GM18507 (cell line): ENCODE data around the gene DNAJC13.

Source experiments
- DNase-seq: peaks from one replicate; pipeline ENCODE4 v3.0.0; 2011; ENCODE audit warnings: low read depth; ENCODE audit not compliant: insufficient read length; ENCODE audit errors: extremely low spot score
- FAIRE-seq: peaks from 2 replicates; lab custom pipeline; 2011; peaks lifted over from hg19 to GRCh38; lab: Jason Lieb, UNC

DNAJC13 gene

DNA sequence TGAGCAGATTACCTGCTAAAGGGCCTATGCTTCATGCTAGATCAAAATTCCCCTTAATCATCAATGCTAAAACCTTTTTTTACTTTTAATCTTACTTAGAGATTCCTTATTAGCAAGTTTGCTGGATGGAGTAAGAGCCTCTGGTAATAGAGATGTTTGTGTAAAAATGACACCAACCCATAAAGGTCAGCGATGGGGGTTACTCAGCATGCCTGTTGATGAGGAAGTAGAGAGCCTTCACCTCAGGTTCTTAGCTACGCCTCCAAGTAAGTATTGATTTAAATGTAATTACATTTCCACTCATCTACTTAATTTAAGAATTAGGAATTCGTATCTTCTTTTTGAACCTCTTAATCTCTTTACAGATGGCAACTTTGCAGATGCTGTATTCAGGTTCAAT lies 38.8 kb downstream of the DNAJC13 start:
- FAIRE-seq (no peak), DNase-seq (no peak)

DNA sequence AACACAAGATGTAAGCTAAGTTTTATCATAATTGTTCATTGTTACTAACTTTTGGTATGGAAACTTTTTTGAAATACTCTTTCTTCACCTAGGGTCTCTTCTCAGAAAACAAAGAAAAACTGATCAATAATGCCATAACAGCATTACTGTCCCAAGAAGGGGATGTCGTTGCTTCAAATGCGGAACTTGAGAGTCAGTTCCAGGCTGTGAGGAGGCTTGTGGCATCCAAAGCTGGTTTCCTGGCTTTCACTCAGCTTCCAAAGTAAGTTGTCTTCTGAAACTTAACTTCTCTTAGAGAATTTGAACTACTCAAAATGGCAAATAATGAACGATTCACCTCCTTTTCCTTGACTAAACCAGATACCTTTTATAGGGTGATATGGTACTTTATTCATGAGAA lies 39.3 kb downstream of the DNAJC13 start:
- DNase-seq, result no peak
- FAIRE-seq, result no peak

DNA sequence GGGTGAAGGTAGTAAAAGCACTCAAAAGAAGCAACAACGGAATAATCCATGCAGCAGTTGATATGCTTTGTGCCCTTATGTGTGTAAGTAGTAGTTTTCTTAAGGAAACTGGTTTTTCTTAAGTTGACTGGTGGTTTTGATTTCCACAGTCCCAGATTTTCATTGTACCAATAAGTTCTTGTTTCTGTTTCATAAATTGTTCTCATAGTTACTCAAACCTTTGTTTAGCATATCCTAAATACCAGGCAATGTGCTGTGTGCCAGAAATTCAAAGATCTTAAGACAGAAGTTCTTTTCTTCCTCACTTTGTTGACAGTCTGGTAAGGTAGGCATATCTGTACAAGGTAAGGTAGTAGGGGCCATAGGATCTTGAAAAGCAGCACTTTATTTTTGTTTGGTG lies 40.0 kb downstream of the DNAJC13 start:
- FAIRE-seq (no peak), DNase-seq (no peak)

DNA sequence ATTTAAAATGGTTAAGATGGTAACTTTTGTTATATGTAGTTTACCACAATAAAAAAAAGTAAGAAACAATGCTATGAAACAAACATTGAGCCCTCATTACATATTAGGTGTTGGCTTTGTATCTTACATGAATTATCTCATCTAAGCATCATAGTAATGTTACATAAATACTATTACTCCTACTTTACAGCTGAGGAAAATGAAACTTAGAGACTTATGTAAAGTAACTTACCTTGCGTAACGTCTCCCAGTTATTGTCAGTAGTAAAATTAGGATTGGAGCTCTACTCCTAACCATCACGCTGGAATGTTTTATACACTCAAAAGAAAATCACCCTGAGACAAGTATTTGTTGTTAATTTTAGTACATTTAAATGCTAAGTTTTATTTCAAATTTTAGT lies 42.2 kb downstream of the DNAJC13 start:
- no peak for DNase-seq
- no peak for FAIRE-seq

DNA sequence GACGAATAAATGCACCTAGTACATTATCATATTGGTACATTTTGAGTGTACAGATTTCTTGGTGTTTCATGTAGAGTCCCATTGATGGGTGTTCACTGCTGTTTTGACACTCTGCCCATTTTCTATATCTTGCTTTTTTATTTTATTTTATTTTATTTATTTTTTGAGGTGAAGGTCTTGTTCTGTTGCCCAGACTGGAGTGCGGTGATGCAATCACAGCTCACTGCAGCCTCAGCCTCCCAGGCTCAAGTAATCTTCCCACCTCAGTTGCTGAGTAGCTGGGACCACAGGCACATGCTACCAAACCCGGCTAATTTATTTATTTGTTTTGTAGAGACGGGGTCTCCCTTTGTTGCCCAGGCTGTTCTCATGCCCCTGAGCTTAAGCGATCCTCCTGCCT lies 44.2 kb downstream of the DNAJC13 start:
- no peak for FAIRE-seq
- no peak for DNase-seq

DNA sequence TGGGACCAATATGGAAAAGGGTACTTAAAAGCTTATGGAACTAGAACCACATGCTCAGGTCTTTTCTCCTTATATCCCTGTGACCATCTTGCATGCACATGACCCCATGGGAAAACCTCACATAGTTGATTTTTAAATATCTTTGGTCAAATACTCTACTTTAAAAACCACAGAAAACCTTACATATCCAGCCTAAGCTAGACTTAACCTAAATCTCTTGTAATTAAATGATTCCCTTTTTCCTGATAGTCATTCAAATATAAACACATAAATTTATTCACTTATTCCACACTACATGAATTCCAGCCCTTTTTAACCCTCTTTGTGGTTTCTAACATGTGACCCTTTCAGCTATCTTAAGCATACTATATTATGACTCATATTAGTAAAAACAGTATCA lies 46.8 kb downstream of the DNAJC13 start:
- no peak for DNase-seq
- no peak for FAIRE-seq

DNA sequence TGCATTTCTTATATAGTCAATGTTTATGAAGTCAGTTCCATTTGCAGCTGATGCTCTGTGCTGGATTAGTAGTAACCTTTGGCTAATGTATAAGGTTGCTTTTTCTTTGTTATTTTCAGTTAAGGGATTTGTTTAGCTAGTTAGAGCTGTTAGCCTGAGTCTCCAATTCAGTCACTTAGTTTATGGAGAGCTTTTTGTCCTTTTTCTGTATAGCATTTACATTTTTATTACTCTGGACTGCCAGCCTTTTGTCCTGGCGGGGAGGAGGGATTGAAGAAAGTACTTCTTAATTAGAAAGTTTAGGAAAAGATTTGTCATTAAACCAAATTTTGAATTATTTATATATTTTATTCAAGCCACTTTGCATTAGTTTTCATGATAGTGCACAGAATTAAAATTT lies 52.0 kb downstream of the DNAJC13 start:
- DNase-seq (no peak), FAIRE-seq (no peak)

DNA sequence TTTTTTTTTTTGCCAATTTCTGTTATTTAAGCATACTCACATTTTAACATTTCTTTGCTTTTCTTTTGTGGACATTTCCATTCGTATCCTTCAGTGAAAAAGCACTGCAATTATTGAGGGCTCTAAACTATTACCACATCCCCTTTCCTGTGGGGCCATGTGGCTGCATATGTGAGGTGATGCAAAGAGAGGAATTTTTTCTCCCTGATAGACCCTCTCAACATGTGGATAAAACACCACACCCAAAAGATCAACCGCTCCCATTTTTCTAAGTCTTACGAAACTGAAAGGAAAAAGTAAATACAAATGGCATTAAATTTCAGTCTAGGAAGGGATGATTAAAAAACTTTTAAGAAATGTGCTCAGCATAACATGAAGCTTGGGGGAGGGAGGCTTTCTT lies 68.8 kb downstream of the DNAJC13 start:
- no peak for FAIRE-seq
- no peak for DNase-seq

DNA sequence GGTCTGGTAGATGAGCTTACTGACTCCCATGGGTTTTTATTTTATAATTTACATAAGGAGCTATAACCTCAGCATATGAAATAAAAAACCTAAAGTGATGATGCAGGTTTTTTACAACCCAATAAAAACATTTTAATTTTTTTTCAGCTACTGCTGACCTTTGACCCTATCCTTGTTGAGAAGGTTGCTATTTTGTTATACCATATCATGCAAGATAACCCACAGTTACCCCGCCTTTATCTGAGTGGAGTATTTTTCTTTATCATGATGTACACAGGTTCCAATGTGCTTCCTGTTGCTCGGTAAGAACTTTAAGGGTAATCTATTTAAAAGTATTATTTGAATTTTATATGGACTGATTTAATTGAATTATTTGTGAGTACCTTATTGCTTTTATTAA lies 70.8 kb downstream of the DNAJC13 start:
- DNase-seq (no peak), FAIRE-seq (no peak)

DNA sequence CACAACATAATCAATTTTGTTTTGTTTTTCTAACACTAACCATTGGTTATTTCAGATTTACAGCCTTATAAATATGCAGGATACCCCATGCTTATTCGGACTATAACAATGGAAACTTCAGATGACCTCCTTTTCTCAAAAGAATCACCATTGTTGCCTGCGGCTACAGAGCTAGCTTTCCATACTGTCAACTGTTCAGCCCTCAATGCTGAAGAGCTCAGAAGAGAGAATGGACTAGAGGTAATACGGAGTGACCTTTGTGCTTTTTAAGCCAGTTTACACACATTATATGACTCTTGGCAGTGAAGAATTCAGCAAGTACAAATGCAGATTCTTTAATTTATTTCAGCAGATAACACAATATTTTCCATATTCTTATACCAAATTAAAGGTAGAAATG lies 81.8 kb downstream of the DNAJC13 start:
- DNase-seq, result no peak
- FAIRE-seq, result no peak

DNA sequence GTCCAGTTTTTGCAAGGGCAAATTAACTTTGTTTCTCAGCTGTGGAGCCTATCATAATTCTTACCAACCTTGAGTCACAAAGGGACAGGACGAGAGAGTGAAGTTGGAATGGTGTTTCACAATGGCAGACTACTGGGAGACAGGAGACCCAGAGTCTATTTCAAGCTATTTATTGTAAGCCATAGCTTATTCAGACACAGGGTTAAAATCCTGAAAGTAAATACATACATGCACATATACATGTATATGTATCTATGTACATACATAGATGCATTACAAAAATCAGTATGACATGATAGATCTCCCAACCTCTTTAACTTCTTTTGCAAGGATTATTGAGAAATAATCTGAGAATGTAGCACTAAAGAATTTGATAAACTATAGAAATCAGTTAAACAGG lies 86.3 kb downstream of the DNAJC13 start:
- FAIRE-seq (no peak), DNase-seq (no peak)

DNA sequence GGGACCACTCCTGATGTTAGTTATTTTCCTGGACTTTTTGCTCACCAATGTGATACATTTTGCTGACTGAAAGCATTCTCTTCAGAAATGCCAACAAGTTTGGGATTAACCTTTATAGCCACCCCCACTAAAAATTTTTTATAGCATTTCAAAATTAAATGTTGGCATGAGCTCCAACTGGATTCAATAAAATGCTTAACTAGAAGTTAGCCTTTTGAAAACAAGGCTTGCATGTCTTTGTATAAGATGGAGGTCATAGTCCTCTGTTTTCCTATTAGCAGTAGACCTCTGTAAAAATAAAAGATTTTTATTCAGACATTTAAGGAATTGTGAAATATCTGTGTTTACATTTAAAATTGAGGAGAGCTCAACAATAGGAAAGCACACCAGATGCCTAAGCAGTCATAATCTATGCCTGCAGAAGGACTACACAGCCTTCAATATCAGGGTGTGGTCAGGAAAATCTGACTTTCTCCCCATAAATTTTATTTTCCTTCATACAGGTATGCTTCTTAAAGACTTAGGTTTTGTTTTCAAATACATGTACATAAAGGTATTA lies 87.2 kb downstream of the DNAJC13 start:
- FAIRE-seq (no peak), DNase-seq (no peak)

DNA sequence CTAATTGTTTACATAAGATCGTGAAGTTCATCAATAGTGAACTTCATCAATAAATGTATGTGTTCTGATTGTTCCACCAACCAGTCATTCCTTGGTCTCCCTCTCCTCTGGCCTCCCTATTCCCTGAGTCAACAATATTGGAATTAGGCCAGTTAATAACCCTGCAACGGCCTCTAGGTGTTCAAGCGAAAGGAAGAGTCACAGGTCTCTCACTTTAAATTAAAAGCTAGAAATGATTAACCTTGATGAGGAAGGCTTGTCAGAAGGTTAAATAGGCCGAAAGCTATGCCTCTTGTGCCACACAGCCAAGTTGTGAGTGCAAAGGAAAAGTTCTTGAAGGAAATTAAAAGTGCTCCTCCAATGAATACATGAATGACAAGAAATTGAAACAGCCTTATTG lies 90.4 kb downstream of the DNAJC13 start:
- FAIRE-seq, result no peak
- DNase-seq, result no peak

DNA sequence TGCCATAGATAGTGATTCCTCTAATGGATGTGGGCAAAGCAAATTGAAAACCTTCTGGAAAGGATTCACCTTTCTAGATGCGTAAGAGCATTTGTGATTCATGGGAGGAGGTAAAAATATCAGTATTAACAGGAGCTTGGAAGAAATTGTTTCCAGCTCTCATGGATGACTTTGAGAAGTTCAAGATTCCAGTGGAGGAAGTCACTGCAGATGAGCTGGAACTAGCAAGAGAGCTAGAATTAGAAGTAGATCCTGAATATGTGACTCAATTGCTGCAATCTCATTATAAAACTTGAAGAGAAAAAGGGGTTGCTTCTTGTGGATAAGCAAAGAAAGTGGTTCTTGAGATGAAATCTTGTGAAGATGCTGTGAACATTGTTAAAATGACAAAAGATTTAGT lies 91.8 kb downstream of the DNAJC13 start:
- no peak for DNase-seq
- no peak for FAIRE-seq

DNA sequence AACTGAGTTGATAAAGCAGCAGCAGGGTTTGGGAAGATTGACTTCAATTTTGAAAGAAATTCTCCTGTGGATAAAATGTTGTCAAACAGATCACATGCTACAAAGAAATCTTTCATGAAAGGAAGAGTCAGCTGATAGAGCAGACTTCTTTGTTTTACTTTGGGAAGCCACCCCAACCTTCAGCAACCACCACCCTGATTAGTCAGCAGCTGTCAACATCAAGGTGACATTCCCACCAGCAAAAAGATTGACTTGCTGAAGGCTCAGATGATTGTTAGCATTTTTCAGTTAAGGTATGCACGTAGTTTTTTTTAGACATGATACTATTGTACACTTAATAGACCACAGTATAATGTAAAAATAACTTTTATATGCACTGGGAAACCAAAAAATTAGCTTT lies 92.2 kb downstream of the DNAJC13 start:
- no peak for DNase-seq
- no peak for FAIRE-seq

DNA sequence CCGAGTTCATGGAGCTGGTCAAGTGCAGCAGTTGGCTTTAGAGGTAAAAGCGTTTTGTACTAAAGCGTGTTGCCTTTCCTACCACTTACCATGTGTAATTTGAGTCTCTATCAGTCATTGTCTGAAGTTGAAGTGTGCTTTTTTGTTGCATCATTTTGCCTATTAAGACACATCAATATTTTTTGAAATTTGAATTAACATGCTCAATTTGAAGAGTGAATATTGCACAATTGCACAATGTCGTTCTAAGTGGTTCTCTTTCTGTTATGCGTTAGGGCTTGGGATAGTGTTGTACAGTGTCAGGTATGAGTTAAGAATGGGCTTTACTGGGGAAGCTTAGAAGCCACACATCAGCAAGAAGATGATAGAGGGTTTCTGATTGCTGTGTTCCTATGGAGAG lies 95.8 kb downstream of the DNAJC13 start:
- DNase-seq, result no peak

DNA sequence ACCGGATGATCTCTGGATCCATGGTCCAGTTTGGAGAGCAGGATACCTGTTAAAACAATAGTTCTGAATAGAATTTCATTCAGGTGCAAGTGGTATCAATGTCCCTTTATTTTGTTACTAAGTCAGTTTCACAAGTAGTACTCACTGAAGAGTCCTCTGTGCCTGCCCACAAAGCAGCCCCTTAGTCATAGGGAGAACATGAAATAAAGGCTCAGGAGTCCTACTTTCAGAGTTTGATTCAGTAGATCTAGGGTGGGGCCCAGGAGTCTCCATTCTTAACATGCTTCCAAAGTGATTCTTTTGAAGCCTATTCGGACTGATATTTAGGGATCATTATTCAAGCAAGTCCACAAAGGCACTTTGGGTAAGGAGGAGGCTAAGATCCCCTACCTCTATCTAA lies 100.0 kb downstream of the DNAJC13 start:
- no peak for DNase-seq
- no peak for FAIRE-seq

More for the DNA sequence above, 95.8 kb downstream of the DNAJC13 start:
- no peak for FAIRE-seq

DNA sequence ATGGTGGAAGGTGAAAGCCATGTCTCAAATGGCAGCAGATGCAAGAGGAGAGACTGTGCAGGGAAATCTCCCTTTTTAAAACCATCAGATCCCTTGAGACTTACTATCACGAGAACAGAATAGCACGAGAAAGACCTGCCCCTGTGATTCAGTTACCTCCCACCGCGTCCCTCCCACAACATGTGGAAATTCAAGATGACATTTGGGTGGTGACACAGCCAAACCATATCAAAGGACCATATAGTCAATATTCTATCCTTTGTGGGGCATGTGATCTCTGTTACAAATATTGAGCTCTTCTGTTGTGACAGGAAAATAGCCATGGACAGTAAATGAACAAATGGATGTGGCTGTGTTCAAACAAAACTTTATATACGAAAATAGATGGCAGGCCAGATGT lies 102.6 kb downstream of the DNAJC13 start:
- DNase-seq (no peak), FAIRE-seq (no peak)

DNA sequence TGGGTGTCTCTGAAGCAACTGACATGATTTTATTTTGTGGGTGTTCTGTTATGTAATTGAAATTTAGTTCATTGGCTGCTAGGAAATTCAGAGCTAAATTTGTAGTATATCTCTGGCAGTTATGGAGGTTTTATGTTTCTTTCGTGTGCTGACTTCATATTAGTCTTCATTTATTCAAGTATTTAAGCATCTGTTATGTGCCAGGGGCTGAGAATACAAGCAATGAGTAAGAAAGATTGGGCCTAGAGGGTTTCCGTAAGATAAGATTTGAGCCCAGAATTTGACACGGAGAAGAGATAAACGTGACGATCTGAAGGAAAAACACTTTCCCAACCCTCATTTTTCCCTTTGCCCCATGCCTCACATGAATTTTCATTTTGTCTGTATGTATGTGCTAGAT lies 104.6 kb downstream of the DNAJC13 start:
- FAIRE-seq, result no peak

DNA sequence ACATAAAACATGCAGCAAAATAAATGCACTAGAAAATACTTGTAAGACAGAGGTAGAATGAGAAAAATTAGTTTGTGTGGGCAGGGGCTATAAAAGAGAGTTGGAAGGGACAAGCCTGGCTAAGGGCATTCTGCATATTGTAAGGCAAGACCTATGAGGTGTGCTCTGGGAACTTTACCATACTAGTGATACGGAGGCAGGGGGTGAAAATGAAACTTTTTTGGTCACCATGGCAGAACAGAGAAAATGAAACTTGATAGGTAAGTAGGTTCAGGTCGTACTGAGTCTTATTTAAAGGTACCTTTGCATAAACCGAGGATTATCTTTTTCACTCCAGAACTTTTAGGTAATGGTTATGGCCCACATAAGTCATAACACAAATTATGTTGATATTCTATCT lies 105.1 kb downstream of the DNAJC13 start:
- DNase-seq (no peak), FAIRE-seq (peak; percentile 85)

More for the DNA sequence above, 104.6 kb downstream of the DNAJC13 start:
- DNase-seq, result no peak

DNA sequence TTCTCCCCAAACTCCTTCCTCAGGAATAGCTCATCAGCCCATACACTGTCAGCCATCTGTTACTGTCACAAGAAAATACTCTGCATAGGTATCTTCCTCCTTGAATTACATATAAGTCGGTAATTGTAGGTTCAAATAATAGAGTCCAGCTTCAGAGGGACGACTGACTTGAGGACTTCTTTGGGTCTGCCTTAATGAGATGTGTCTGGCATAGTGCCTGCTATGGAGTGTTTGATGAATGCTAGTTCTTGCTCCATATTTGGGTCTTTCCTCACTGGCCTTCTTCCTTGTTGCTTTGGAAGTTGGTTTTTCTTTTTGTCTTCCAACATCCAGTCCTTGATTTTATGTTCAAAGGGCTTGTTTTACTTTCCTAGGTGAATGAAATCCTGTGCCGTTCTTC lies 113.3 kb downstream of the DNAJC13 start:
- DNase-seq (no peak), FAIRE-seq (no peak)
